ENCODE data around the gene TMPRSS2.

Gene TMPRSS2

DNA sequence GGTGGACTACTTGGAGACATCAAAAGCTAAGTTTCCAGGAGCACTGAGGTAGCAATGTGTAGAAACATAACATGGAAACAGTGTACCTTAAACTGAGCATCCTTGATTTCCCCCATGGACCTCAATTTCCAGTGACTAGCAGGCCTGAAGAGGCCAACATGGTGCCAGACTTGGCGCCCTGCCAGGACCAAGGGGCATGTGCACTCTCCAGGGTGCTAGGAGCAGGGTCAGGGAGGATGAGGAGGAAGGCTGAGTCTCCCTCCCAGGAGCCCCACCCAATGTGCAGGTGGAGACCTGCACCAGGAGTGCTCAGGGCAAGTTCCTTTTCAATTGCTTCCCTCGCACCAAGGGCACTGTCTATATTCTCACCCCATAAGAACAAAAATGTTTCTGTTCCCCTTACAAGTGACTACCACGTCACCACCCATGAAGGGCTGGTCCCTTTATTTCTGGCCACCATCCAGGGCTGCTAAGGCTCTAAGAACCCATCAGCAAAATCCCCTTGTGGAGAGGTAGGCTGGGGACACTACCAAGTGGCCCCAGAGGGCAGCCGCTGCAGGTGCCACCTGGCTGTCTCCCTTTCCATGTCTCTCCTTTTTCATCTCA is 42.7 kb downstream of the TMPRSS2 start:
- H3K4me3 ChIP-seq (ENCODE audit: low read depth, low read length) = no peak overlapping the region
- POLR2A ChIA-PET = no interaction called here
- DNase-seq (ENCODE audit: low read depth, low spot score) = no peak
- TF ChIP-seq, protein P1, sequence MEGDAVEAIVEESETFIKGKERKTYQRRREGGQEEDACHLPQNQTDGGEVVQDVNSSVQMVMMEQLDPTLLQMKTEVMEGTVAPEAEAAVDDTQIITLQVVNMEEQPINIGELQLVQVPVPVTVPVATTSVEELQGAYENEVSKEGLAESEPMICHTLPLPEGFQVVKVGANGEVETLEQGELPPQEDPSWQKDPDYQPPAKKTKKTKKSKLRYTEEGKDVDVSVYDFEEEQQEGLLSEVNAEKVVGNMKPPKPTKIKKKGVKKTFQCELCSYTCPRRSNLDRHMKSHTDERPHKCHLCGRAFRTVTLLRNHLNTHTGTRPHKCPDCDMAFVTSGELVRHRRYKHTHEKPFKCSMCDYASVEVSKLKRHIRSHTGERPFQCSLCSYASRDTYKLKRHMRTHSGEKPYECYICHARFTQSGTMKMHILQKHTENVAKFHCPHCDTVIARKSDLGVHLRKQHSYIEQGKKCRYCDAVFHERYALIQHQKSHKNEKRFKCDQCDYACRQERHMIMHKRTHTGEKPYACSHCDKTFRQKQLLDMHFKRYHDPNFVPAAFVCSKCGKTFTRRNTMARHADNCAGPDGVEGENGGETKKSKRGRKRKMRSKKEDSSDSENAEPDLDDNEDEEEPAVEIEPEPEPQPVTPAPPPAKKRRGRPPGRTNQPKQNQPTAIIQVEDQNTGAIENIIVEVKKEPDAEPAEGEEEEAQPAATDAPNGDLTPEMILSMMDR (IDR thresholded peaks at IDR 0.05; ENCODE audit: insufficient read depth, low read length, missing control alignments) = no peak
- CTCF ChIA-PET = interaction anchor here (0.7 to 4.1 kb wide), 3 partner anchors 17 to 182 kb away, joined by 3 to 27 read pairs (median 5); no protein-coding TSS in a partner anchor

DNA sequence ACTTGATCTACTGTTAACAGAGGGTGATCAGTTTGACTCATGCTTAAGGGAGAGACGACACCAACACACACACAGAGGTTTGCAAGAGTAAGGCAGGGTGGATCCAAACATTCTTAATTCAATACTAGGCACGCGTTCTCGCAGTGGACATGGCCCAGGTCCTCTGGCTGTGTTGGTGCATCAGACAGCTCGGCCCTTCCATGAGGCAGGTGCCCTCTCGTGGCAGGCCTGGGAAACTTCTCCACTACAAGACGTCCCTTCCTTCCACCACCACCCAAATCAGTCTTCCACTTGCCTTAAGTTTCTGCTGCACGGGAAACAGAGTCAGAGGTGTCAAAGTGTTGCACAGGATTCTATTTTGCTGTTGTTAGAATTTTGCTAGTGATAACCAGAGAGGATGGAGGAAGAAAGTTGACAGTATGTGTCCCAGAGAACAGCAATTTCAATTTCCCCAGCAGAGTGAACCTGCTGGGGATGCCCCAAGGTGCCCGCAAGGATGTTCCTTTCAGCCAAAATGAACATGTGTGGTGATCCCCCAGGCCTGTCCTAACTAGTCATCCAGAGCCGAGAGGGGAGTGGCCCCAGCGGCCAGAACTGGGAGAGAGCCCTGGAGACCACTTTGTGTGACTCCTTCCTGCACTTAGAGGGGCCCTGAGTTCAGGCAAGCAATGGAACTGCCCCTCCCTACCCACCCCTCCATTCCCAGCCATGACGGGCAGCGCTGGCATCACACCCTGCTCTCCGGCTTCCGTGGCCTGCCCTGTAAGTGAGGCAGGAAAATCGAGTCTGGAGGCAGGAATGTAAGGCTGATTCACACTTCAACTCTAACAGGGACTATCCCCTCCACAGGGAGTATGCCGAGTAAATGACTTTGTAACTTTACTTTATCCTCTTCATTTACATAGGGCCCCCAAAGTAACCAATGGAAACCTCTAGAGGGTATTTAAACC is 47.1 kb downstream of the TMPRSS2 start:
- ChIA-PET POLR2A (no interaction called here), CTCF (interaction anchor here (0.7 to 8.4 kb wide), 13 partner anchors 8 to 338 kb away, joined by 3 to 153 read pairs (median 3); no protein-coding TSS in a partner anchor)
- no peak overlapping the region for H3K4me3 ChIP-seq (ENCODE audit: low read depth, low read length)
- DNase-seq (ENCODE audit: low read depth, low spot score) = no peak
- TF ChIP-seq, protein P1 (IDR thresholded peaks at IDR 0.05; ENCODE audit: insufficient read depth, low read length, missing control alignments) = peak; percentile 91

DNA sequence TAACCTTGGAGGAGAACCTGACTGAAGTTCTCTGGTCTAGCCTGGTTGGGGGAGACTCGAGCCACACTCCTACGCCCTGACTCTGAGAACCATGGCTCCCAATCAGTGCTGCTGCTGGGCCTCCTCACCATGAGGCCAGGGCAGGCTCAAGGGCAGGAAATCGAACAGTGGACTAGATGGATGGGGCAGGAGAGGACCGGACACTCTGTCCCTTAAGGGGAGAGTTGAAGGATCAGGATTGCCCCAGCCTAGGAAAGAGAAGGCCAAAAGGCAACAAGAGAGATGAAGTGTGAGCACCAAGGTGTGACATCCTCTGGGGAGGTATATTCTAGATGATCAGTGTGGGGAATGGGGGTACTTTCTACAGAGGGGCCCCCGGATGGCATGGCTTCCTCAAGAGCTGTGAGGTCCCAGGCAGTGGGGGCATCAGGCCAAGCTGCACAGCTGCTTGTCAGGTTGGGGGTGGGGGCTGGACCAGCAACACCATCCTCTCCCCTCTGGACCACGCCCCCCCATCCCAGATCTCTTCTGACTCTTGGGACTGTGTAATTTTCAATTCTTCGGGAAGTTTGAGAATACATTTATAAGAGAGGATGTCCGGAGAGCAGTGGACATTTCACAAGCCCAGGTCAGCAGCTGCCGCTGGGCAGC is 47.9 kb downstream of the TMPRSS2 start:
- CTCF ChIA-PET = interaction anchor here (0.7 to 8.4 kb wide), 15 partner anchors 9 to 337 kb away, joined by 3 to 153 read pairs (median 3); no protein-coding TSS in a partner anchor
- TF ChIP-seq, protein P1 (IDR thresholded peaks at IDR 0.05; ENCODE audit: insufficient read depth, low read length, missing control alignments) = no peak
- no peak overlapping the region for H3K4me3 ChIP-seq (ENCODE audit: low read depth, low read length)
- no peak for DNase-seq (ENCODE audit: low read depth, low spot score)
- POLR2A ChIA-PET = no interaction called here

DNA sequence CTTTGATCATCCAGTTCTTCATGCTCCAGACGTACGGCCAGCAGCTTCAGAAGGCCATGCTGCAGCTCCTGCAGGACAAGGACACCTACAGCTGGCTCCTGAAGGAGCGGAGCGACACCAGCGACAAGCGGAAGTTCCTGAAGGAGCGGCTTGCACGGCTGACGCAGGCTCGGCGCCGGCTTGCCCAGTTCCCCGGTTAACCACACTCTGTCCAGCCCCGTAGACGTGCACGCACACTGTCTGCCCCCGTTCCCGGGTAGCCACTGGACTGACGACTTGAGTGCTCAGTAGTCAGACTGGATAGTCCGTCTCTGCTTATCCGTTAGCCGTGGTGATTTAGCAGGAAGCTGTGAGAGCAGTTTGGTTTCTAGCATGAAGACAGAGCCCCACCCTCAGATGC is 49.4 kb downstream of the TMPRSS2 start:
- TF ChIP-seq, protein P1 (IDR thresholded peaks at IDR 0.05; ENCODE audit: insufficient read depth, low read length, missing control alignments) = no peak
- POLR2A ChIA-PET = no interaction called here
- CTCF ChIA-PET = interaction anchor here (0.9 to 8.4 kb wide), 9 partner anchors 8 to 334 kb away, joined by 3 to 153 read pairs (median 3); no protein-coding TSS in a partner anchor
- no peak overlapping the region for H3K4me3 ChIP-seq (ENCODE audit: low read depth, low read length)
- no peak for DNase-seq (ENCODE audit: low read depth, low spot score)

DNA sequence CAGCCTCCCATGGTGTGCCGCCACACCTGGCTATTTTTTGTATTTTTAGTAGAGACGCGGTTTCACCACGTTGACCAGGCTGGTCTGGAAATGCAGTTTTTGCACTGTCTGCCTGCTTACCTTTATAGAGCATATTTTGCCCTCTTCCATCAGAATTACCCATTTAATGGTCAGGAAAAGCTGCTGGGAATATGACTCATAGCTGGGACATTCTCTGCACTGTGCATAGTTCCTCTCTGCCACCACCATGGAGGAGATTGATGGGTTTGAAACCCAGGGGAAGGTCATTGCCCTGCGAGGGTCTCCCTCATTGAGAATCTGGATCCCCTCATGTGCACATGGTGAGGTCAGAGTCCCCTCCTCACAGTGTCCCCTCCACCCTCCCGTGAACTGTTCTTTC is 49.8 kb downstream of the TMPRSS2 start:
- no peak overlapping the region for H3K4me3 ChIP-seq (ENCODE audit: low read depth, low read length)
- TF ChIP-seq, protein P1 (IDR thresholded peaks at IDR 0.05; ENCODE audit: insufficient read depth, low read length, missing control alignments) = no peak
- POLR2A ChIA-PET = no interaction called here
- no peak for DNase-seq (ENCODE audit: low read depth, low spot score)
- CTCF ChIA-PET = interaction anchor here (1.0 to 8.4 kb wide), 7 partner anchors 9 to 334 kb away, joined by 3 to 153 read pairs (median 4); no protein-coding TSS in a partner anchor

All from AG04449 (cell line).